Tibial nerve (tissue), 4 donors: Measurements from ENCODE around the gene ZNF3. TPM values are rescaled to one million over a fixed set of nuclear protein-coding genes. Genes with fewer than 3 reads are reported as not detected.

ENCODE experiments used
- DNase-seq, 2 donors: peaks; one replicate each; pipeline ENCODE4 v3.0.0-alpha.2; 2019; ENCODE audit warnings: low spot score in 2 of 2
- H3K27ac ChIP-seq, 4 donors: fragments of 200-600 bp; sonication (generic) in 3 of 4; one replicate each; pipeline ENCODE4 v1.5.1; 2017 to 2019; ENCODE audit warnings: mild to moderate bottlenecking in 1 of 4
- H3K27me3 ChIP-seq, 2 donors: fragments of 200-600 bp; sonication (generic) in 1 of 2; one replicate each; pipeline versions ENCODE4 v1.5.1 to v1.6.0; 2017 to 2019
- H3K36me3 ChIP-seq, 3 donors: fragments of 200-600 bp; sonication (generic); one replicate each; pipeline ENCODE4 v1.5.1; 2018 to 2019
- H3K4me1 ChIP-seq, 4 donors: fragments of 200-600 bp; sonication (generic) in 3 of 4; one replicate each; pipeline ENCODE4 v1.5.1; 2017 to 2019
- H3K4me3 ChIP-seq, 4 donors: fragments of 200-600 bp; sonication (generic) in 3 of 4; one replicate each; pipeline ENCODE4 v1.5.1; 2017 to 2019; ENCODE audit warnings: mild to moderate bottlenecking in 1 of 4, moderate library complexity in 1 of 4
- H3K9me3 ChIP-seq, 4 donors: fragments of 200-600 bp; sonication (generic) in 3 of 4; one replicate each; pipeline ENCODE4 v1.5.1; 2017 to 2019
- EP300 ChIP-seq, 2 donors: sonication (generic); formaldehyde crosslinking; IDR thresholded peaks; one replicate each; pipeline ENCODE4 v1.6.1; 2017; ENCODE audit warnings: antibody characterized with exemption in 2 of 2, mild to moderate bottlenecking in 1 of 2
- POLR2A ChIP-seq, 2 donors: fragments of 450-650 bp; IDR thresholded peaks; one replicate each; pipeline ENCODE4 v1.6.1; 2017; ENCODE audit warnings: antibody characterized with exemption in 2 of 2, mild to moderate bottlenecking in 2 of 2, moderate library complexity in 2 of 2
- WGBS, 2 donors: methylation state at CpG; one replicate each; pipeline ENCODE4 v1.1.5; 2018; 5-methylcytosine and 5-hydroxymethylcytosine counted together
- total RNA-seq, 4 donors: library from RNA; depleted of rRNA; stranded (reverse); fragments of >200 nt; gene quantifications; one replicate each; pipeline ENCODE4 v1.1.0, GENCODE V29; 2016
- TF ChIP-seq, protein P1 (sequence below), 5 experiments: fragments of 200-600 bp in 3 of 5; fragments of 450-650 bp in 2 of 5; sonication (generic) in 3 of 5; IDR thresholded peaks; one replicate each; pipeline ENCODE4 v1.5.1; 2016 to 2019; ENCODE audit warnings: antibody characterized with exemption in 5 of 5, mild to moderate bottlenecking in 3 of 5, moderate library complexity in 2 of 5

ZNF3 gene
- total RNA-seq, 4 donors from 2014 or later, result 24.0 to 37.5 (median 26.9) TPM

DNA sequence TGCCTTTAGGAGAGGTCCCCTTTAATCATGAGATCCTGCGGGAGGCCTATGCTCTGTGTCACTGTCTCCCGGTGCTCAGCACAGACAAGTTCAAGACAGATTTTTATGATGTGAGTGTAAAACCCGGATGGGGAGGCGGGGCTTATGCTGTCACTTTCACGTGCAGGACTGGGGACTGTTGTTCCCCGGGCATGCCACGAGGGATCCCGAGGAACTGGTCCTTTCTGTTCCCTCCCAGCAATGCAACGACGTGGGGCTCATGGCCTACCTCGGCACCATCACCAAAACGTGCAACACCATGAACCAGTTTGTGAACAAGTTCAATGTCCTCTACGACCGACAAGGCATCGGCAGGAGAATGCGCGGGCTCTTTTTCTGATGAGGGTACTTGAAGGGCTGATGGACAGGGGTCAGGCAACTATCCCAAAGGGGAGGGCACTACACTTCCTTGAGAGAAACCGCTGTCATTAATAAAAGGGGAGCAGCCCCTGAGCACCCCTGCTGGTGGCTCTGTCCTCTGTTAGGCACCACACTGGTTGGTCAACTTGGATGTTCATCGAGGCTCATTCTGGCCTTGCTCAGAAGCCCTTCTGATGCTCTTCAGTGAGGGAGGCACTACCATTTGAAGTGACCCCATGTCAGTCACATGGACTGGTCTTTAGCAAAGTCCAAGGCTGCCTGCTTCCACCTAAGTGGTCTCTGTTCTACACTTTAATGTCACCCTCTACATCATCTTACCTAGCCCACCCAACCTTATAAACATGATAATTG is 10.1 kb upstream of the ZNF3 start:
- H3K4me1 ChIP-seq, result peaks cover 0 to 37% (median 8%) of the 10 kb centered on the region in 4 donors
- no peak overlapping the region for H3K4me3 ChIP-seq
- TF ChIP-seq POLR2A (IDR thresholded peaks at IDR 0.05), result no peak
- no peaks in the 10 kb centered on the region for H3K27me3 ChIP-seq
- 49 to 57% methylated on average over 19 of the region's 19 CpGs for WGBS, 2 donors
- no peak for DNase-seq
- no peaks in the 10 kb centered on the region for H3K9me3 ChIP-seq
- H3K36me3 ChIP-seq, result peaks cover 7 to 66% (median 25%) of the 10 kb centered on the region in 3 donors
- no peak overlapping the region for H3K27ac ChIP-seq

DNA sequence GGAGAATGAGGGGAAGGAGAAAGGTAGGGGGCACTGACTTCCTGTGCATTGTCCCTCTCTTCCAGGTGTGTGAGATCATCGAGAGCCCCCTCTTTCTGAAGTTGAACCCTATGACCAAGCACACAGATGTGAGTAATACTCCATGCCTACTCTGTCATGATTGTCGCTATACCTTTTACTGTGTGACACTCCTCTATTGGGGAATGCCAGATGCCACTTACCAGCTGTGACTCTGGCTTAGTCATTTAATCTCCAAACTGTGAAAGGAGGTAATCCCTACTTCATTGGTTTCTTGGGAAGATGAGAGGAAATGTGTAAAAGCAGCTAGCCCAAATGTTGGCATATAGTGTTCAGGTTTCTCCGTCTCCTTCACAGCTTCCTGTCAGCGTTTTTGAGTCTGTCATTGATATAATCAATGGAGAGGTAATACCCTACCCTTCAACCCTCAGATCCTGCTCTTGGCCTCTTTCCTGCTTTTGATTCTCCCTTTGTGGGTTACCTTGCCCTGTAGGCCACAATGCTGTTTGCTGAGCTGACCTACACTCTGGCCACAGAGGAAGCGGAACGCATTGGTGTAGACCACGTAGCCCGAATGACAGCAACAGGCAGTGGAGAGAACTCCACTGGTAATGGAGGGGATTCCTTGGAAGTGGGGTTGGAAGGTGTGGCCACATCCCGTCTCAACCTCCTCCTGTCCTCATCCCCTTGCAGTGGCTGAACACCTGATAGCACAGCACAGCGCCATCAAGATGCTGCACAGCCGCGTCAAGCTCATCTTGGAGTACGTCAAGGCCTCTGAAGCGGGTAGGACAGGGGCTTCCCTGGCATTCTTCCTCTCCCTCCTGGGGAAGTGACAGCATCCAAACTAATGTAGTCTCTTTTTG is 9.2 kb upstream of the ZNF3 start:
- no peak for TF ChIP-seq POLR2A (IDR thresholded peaks at IDR 0.05)
- TF ChIP-seq, protein P1, sequence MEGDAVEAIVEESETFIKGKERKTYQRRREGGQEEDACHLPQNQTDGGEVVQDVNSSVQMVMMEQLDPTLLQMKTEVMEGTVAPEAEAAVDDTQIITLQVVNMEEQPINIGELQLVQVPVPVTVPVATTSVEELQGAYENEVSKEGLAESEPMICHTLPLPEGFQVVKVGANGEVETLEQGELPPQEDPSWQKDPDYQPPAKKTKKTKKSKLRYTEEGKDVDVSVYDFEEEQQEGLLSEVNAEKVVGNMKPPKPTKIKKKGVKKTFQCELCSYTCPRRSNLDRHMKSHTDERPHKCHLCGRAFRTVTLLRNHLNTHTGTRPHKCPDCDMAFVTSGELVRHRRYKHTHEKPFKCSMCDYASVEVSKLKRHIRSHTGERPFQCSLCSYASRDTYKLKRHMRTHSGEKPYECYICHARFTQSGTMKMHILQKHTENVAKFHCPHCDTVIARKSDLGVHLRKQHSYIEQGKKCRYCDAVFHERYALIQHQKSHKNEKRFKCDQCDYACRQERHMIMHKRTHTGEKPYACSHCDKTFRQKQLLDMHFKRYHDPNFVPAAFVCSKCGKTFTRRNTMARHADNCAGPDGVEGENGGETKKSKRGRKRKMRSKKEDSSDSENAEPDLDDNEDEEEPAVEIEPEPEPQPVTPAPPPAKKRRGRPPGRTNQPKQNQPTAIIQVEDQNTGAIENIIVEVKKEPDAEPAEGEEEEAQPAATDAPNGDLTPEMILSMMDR (IDR thresholded peaks at IDR 0.05), result no peak
- TF ChIP-seq EP300 (IDR thresholded peaks at IDR 0.05), result no peak
- H3K4me1 ChIP-seq, result peaks cover 0 to 37% (median 8%) of the 10 kb centered on the region in 4 donors
- DNase-seq, result no peak
- H3K4me3 ChIP-seq, result no peak overlapping the region
- peaks cover 7 to 58% (median 18%) of the 10 kb centered on the region in 3 donors for H3K36me3 ChIP-seq
- no peak overlapping the region for H3K27ac ChIP-seq
- H3K27me3 ChIP-seq, result no peaks in the 10 kb centered on the region
- no peaks in the 10 kb centered on the region for H3K9me3 ChIP-seq
- WGBS, 2 donors, result 85 to 89% methylated on average over 14 of the region's 14 CpGs

DNA sequence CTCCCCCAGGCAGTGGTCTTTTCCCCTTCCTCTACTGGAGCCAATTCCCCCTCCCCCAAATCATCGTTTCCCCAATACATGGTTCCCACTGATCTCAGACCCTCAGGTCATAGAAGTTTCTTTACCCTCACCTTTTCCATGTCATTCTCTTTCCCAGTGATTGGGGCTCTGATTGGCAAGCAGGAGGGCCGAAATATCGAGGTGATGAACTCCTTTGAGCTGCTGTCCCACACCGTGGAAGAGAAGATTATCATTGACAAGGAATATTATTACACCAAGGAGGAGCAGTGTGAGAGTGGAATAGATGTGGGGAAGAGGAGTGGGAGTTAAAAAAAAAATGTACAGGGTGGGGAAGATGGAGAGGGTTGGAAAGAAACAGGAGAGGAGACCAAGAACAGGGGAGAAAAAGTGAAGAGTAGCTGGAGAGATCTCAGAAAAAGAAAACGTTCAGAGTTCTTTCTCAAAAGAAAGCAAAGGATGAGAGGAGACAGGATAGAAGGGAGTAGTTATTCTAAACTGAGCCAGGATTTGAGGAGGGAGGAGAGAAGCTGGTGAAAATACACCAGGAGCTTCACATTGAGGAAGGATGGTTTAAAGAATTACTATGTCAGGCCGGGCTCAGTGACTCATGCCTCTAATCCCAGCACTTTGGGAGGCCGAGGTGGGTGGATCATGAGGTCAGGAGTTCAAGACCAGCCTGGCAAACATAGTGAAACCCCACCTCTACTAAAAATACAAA is 8.1 kb upstream of the ZNF3 start:
- H3K36me3 ChIP-seq, result peaks cover 6 to 47% (median 11%) of the 10 kb centered on the region in 3 donors
- no peak for DNase-seq
- H3K4me1 ChIP-seq, result peaks cover 0 to 37% (median 8%) of the 10 kb centered on the region in 4 donors
- no peak for TF ChIP-seq EP300 (IDR thresholded peaks at IDR 0.05)
- TF ChIP-seq, protein P1 (IDR thresholded peaks at IDR 0.05), result no peak
- TF ChIP-seq POLR2A (IDR thresholded peaks at IDR 0.05), result no peak
- H3K9me3 ChIP-seq, result no peaks in the 10 kb centered on the region
- H3K4me3 ChIP-seq, result peak overlapping the region; percentile 53 to 91 (median 72)
- peak overlapping the region; percentile 80 to 94 (median 88) for H3K27ac ChIP-seq
- no peaks in the 10 kb centered on the region for H3K27me3 ChIP-seq
- WGBS, 2 donors, result 27 to 28% methylated on average over 7 of the region's 7 CpGs

DNA sequence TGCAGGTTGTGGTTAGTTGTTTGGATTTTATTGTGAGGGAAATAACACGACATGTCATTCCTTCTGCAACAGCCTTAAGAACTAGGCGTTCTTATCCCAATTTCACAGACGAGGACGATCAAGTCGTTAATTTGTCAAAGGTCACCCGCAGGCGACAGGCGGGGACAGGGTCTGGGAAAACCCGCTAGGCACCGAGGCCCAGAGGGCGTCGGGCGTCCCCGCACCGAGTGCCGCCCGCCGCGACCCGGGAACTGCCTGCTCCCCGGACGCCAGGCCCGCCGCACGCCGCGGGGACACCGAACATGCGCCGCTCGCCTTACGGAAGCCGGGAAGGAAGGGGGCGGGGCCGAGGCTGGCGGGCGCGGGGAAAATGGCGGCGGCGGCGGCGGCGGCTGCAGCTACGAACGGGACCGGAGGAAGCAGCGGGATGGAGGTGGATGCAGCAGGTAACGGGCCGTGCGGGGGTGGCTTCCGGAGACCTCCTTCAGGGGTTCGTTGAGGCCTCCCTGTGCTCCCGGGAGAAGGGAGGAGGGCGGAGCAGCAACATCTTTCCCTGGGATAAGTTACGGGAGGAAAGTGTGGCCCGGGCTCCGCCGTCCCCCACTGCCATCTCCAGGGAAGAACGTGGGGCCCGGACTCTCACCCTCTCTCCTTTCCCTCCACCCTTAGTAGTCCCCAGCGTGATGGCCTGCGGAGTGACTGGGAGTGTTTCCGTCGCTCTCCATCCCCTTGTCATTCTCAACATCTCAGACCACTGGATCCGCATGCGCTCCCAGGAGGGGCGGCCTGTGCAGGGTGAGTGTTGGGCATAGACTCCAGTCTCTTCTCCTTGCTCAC is 7.3 kb upstream of the ZNF3 start, which contains the start of gene COPS6:
COPS6 (plus strand) TSS at position 349 of the 837 bp plus-strand sequence; CDS start at position 371, 22 bp downstream.
- 0 to 1% methylated on average over 53 to 55 of the region's 68 CpGs for WGBS, 2 donors
- Histone ChIP-seq H3K9me3 (no peaks in the 10 kb centered on the region), H3K4me1 (peaks cover 0 to 35% (median 8%) of the 10 kb centered on the region in 4 donors), H3K36me3 (peaks cover 0 to 39% (median 11%) of the 10 kb centered on the region in 3 donors), H3K27ac (peak within 1 kb of the TSS; percentile 80 to 94 (median 88)), H3K27me3 (no peaks in the 10 kb centered on the region), H3K4me3 (peak within 1 kb of the TSS; percentile 53 to 91 (median 72))
- TF ChIP-seq, protein P1 (IDR thresholded peaks at IDR 0.05), result peak in 2 of 5 experiments; percentile 18 to 46
- peak; percentile 48 to 82 for TF ChIP-seq POLR2A (IDR thresholded peaks at IDR 0.05)
- TF ChIP-seq EP300 (IDR thresholded peaks at IDR 0.05), result peak in 1 of 2 donors; percentile 94
- DNase-seq, result peak; percentile 78 to 86
